Cardiac atrium fibroblast (primary cell): ENCODE data around the gene SNX27. TPM values are rescaled to one million over a fixed set of nuclear protein-coding genes. Genes with fewer than 3 reads are reported as not detected.

Experiments
- total RNA-seq: library from RNA; depleted of rRNA; stranded (reverse); fragments of >200 nt; gene quantifications from 2 replicates; pipeline ENCODE4 v1.2.3, GENCODE V29; 2015

SNX27 gene
- total RNA-seq, result 7.8 and 10.2 TPM in 2 replicates

GRCh38 chr1:151611832-151612500 lies at the start of gene SNX27:
SNX27 (plus strand) TSS chr1:151612050; CDS start chr1:151612202, 152 bp downstream.

GRCh38 chr1:151716771-151717631 lies 105.2 kb downstream of the SNX27 start, which contains the start of gene CELF3:
CELF3 (minus strand) TSS chr1:151716803; CDS start chr1:151716020, 783 bp downstream.

GRCh38 chr1:151720974-151721787 lies 109.3 kb downstream of the SNX27 start, which contains the start of gene RIIAD1:
RIIAD1 (plus strand) TSS chr1:151721522; CDS start chr1:151721537, 15 bp downstream.

Other genes starting within 250 kb of the SNX27 start
- 65.3 and 69.2 TPM in 2 replicates for gene SELENBP1, start 239.3 kb upstream of the SNX27 start, total RNA-seq
- gene PSMB4, start 212.5 kb upstream of the SNX27 start, total RNA-seq, result 220 and 293 TPM in 2 replicates
- 11.3 and 18.6 TPM in 2 replicates for gene POGZ, start 152.6 kb upstream of the SNX27 start, total RNA-seq
- under 0.01 TPM in 1 of 2 replicates, not detected in the other for gene CGN, start 100.7 kb upstream of the SNX27 start, total RNA-seq
- gene TUFT1, start 71.7 kb upstream of the SNX27 start, total RNA-seq, result 4.3 and 5.0 TPM in 2 replicates
- not detected in 2 replicates for gene CELF3, start 104.8 kb downstream of the SNX27 start, total RNA-seq
- gene RIIAD1, start 109.5 kb downstream of the SNX27 start, total RNA-seq, result not detected in 2 replicates
- 39.0 and 56.5 TPM in 2 replicates for gene MRPL9, start 151.4 kb downstream of the SNX27 start, total RNA-seq
- gene TDRKH, start 178.4 kb downstream of the SNX27 start, total RNA-seq, result 0.65 and 1.8 TPM in 2 replicates
- not detected in 2 replicates for gene LINGO4, start 193.4 kb downstream of the SNX27 start, total RNA-seq
- not detected in 2 replicates for gene RORC, start 219.8 kb downstream of the SNX27 start, total RNA-seq
- not detected in 2 replicates for gene C2CD4D, start 227.8 kb downstream of the SNX27 start, total RNA-seq
- not detected in 2 replicates for gene THEM5, start 241.7 kb downstream of the SNX27 start, total RNA-seq